Melanocyte of skin (primary cell): Measurements from ENCODE around the gene TTC6. TPM values are rescaled to one million over a fixed set of nuclear protein-coding genes. Genes with fewer than 3 reads are reported as not detected.

Experiments used
- total RNA-seq, 2 donors: library from RNA; depleted of rRNA; stranded (reverse); fragments of >200 nt; gene quantifications; 2 replicates each; pipeline ENCODE4 v1.2.3, GENCODE V29; 2012

TTC6 gene
- not detected for total RNA-seq

DNA sequence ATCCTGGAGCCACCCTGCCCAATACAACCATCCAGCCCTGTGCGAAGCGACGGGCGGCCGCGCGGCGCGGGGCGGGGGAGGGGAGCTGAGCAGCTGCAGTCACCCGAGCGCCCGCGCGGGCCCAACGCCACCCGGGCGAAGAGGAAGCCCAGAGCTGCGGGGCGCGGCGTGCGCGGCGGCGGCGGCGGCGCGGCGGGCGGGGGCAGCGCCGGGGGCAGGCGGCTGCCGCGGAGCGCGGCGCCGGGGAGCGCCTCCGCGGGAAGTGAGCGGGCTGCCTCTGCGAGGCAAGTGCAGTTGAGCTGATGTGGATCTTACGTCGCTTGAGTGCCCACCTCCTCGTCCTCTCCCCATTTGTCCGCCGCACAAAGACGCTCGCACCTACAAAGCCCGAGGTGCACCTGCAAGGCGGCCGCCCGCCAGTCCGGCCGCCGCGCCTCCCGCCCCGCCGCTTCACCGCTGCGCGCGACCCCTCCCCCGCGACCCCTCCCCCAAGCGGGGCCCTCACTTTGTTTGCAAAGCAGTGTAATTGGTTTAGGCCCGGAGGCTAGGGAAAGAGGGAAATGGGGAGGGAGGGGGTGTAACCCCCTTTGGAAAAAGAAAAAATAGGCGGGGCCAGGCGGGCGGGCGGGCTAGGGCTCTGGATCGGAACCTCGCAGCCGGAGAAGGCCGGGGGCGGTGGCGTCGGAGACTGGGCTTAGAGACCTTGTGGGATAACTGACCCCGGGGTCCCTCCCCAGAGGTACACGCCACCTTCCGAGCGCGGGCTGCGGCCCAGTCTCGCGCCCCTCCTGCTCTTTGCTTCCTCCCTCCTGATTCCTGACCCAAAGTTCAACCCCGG is at the start of gene TTC6, which contains the start of gene FOXA1:
TSS of gene TTC6 (plus strand) at position 659 of the 838 bp plus-strand sequence. CDS start 26,436 bp downstream, outside the sequence.
TSS of gene FOXA1 (minus strand) at position 279 of the 838 bp plus-strand sequence. CDS start at position 2, 277 bp downstream.

Other genes starting within 250 kb of the TTC6 start
- gene FOXA1, start 380 bp upstream of the TTC6 start, total RNA-seq = not detected